GM12874 (cell line): ENCODE measurements around the gene THAP2.

Experiments
- CTCF ChIP-seq: IDR thresholded peaks from 2 replicates; pipeline ENCODE4 v1.5.1; 2011; ENCODE audit warnings: low read depth, mild to moderate bottlenecking, control low read depth, low read length, moderate library complexity; ENCODE audit not compliant: insufficient read depth

Gene THAP2

GRCh38 chr12:71682466-71682865 lies 18.4 kb downstream of the THAP2 start:
- TF ChIP-seq CTCF = no peak

GRCh38 chr12:71683633-71684032 lies 19.5 kb downstream of the THAP2 start:
- no peak for TF ChIP-seq CTCF

- no peak for TF ChIP-seq CTCF
Observed at GRCh38 chr12:71684081-71684480, 20.0 kb downstream of the THAP2 start.

- TF ChIP-seq CTCF = no peak
Observed at GRCh38 chr12:71685312-71685906, 21.3 kb downstream of the THAP2 start.

- peak; percentile 28; the same call in 1 of the 2 replicates for TF ChIP-seq CTCF
Observed at GRCh38 chr12:71685914-71686657, 22.0 kb downstream of the THAP2 start, which contains the start of gene TMEM19. Gene TMEM19 (plus strand): TSS chr12:71686082. CDS start chr12:71686681, 599 bp downstream.

GRCh38 chr12:71686658-71687025 lies 22.5 kb downstream of the THAP2 start:
- no peak for TF ChIP-seq CTCF

- TF ChIP-seq CTCF = no peak
Observed at GRCh38 chr12:71688961-71689570, 25.0 kb downstream of the THAP2 start.
